ENCODE data around the gene HLF. TPM values are rescaled to one million over a fixed set of nuclear protein-coding genes. Genes with fewer than 3 reads are reported as not detected.

HLF gene
- total RNA-seq, 1 experiment from 2014 or later = 1.5 TPM

GRCh38 chr17:55296171-55296695, 31.5 kb downstream of the HLF start:
- no peak for DNase-seq (ENCODE audit: low read depth, low spot score)
- no peak overlapping the region for H3K4me3 ChIP-seq (replicated peaks in 1 of 2; ENCODE audit: low read depth in 1 of 2, low read length in 2 of 2)
- CTCF ChIA-PET = interaction anchor here (0.6 to 1.4 kb wide), 8 partner anchors 9 to 303 kb away, joined by 3 to 18 read pairs (median 3); no protein-coding TSS in a partner anchor
- no peaks in the 10 kb centered on the region for H3K9me3 ChIP-seq (ENCODE audit: control insufficient read depth in 1 of 2, insufficient read depth in 1 of 2, low read depth in 1 of 2, low read length in 2 of 2)
- no peaks in the 10 kb centered on the region for H4K20me1 ChIP-seq (ENCODE audit: insufficient read depth)
- intact Hi-C loops (cut with micrococcal nuclease) = loop anchor here (1.0 to 5.0 kb wide), 4 partner anchors 57 to 303 kb away; partner anchors contain the start of gene SMIM36
- RAD21 ChIA-PET (ENCODE audit: low non-redundant PET in 1 of 2, low total read pairs in 2 of 2, uncharacterized antibody in 2 of 2, unreplicated experiment in 2 of 2) = interaction anchor here in 1 of 2 experiments (0.6 to 1.0 kb wide), 2 partner anchors 217 to 218 kb away, joined by 3 to 4 read pairs; no protein-coding TSS in a partner anchor
- no peak for ATAC-seq
- no peak overlapping the region for H3K27ac ChIP-seq (ENCODE audit: low read depth, low read length)
- H3K27me3 ChIP-seq (ENCODE audit: insufficient read depth, low read length) = no peaks in the 10 kb centered on the region
- no peaks in the 10 kb centered on the region for H3K79me2 ChIP-seq (ENCODE audit: insufficient read depth, low read length)
- no peaks in the 10 kb centered on the region for H3K9me2 ChIP-seq (ENCODE audit: insufficient read depth)
- no peaks in the 10 kb centered on the region for H3K36me3 ChIP-seq (ENCODE audit: control insufficient read depth in 1 of 2, insufficient read depth in 2 of 2, low read length in 2 of 2)
- POLR2A ChIA-PET = no interaction called here
- H3K9ac ChIP-seq (ENCODE audit: low read length) = no peak overlapping the region
- no TSS peak for BruUV-seq (replicated peaks)
- H3K4me2 ChIP-seq (ENCODE audit: low read length) = no peak overlapping the region
- no peaks in the 10 kb centered on the region for H3K4me1 ChIP-seq (ENCODE audit: control insufficient read depth in 1 of 2, insufficient read depth in 2 of 2, low read length in 2 of 2)
- H2AFZ ChIP-seq (ENCODE audit: low read depth, low read length, poor library complexity, severe bottlenecking) = no peak overlapping the region
- TF ChIP-seq SRF (IDR thresholded peaks at IDR 0.05; ENCODE audit: low read depth) (peak; percentile 23; the same call in 1 of the 2 replicates), ELF1 (IDR thresholded peaks at IDR 0.05; ENCODE audit: borderline replicate concordance, low read depth) (no peak)

- Histone ChIP-seq H3K4me2 (ENCODE audit: low read length) (no peak overlapping the region), H3K4me3 (replicated peaks in 1 of 2; ENCODE audit: low read depth in 1 of 2, low read length in 2 of 2) (no peak overlapping the region), H3K9me3 (ENCODE audit: control insufficient read depth in 1 of 2, insufficient read depth in 1 of 2, low read depth in 1 of 2, low read length in 2 of 2) (no peaks in the 10 kb centered on the region), H4K20me1 (ENCODE audit: insufficient read depth) (no peaks in the 10 kb centered on the region), H3K9me2 (ENCODE audit: insufficient read depth) (no peaks in the 10 kb centered on the region), H2AFZ (ENCODE audit: low read depth, low read length, poor library complexity, severe bottlenecking) (no peak overlapping the region), H3K9ac (ENCODE audit: low read length) (no peak overlapping the region), H3K4me1 (ENCODE audit: control insufficient read depth in 1 of 2, insufficient read depth in 2 of 2, low read length in 2 of 2) (no peaks in the 10 kb centered on the region), H3K27me3 (ENCODE audit: insufficient read depth, low read length) (no peaks in the 10 kb centered on the region), H3K27ac (ENCODE audit: low read depth, low read length) (no peak overlapping the region), H3K79me2 (ENCODE audit: insufficient read depth, low read length) (no peaks in the 10 kb centered on the region), H3K36me3 (ENCODE audit: control insufficient read depth in 1 of 2, insufficient read depth in 2 of 2, low read length in 2 of 2) (no peaks in the 10 kb centered on the region)
- no peak for DNase-seq (ENCODE audit: low read depth, low spot score)
- ChIA-PET CTCF (interaction anchor here (0.6 to 1.4 kb wide), 6 partner anchors 10 to 304 kb away, joined by 3 to 18 read pairs (median 4); no protein-coding TSS in a partner anchor), POLR2A (no interaction called here), RAD21 (ENCODE audit: low non-redundant PET in 1 of 2, low total read pairs in 2 of 2, uncharacterized antibody in 2 of 2, unreplicated experiment in 2 of 2) (interaction anchor here in 1 of 2 experiments (0.6 to 1.0 kb wide), 3 partner anchors 59 to 218 kb away, joined by 3 to 4 read pairs (median 3); no protein-coding TSS in a partner anchor)
- TF ChIP-seq REST (IDR thresholded peaks at IDR 0.05; ENCODE audit: low read depth) = no peak
- TF ChIP-seq CTCF (IDR thresholded peaks at IDR 0.05 in 2 of 3, conservative IDR thresholded peaks at IDR 0.05 in 1 of 3; ENCODE audit: borderline replicate concordance in 1 of 3, insufficient read depth in 1 of 3, low read depth in 2 of 3, low read length in 2 of 3) = no peak
- no peak for TF ChIP-seq POLR2AphosphoS5 (IDR thresholded peaks at IDR 0.05; ENCODE audit: low read depth, low read length)
- no peak for TF ChIP-seq MAX (IDR thresholded peaks at IDR 0.05)
- no peak for TF ChIP-seq SP1 (IDR thresholded peaks at IDR 0.05; ENCODE audit: low read depth)
- no peak for TF ChIP-seq CBX3 (IDR thresholded peaks at IDR 0.05; ENCODE audit: low read depth)
- no peak for TF ChIP-seq RAD21 (IDR thresholded peaks at IDR 0.05; ENCODE audit: low read depth)
- TF ChIP-seq EZH2phosphoT487 (IDR thresholded peaks at IDR 0.05; ENCODE audit: borderline replicate concordance) = no peak
- TF ChIP-seq YY1 (IDR thresholded peaks at IDR 0.05; ENCODE audit: extremely low read depth, insufficient replicate concordance, low read depth, low read length) = no peak
- no peak for TF ChIP-seq POLR2A (IDR thresholded peaks at IDR 0.05; ENCODE audit: borderline replicate concordance, extremely low read depth, insufficient read depth, insufficient read length)
- TF ChIP-seq ZFX (IDR thresholded peaks at IDR 0.05) = no peak
- no peak for TF ChIP-seq SIN3A (IDR thresholded peaks at IDR 0.05; ENCODE audit: low read depth)
- no peak for TF ChIP-seq ATF3 (IDR thresholded peaks at IDR 0.05)
- intact Hi-C loops (cut with micrococcal nuclease) = loop anchor here (1.0 to 5.0 kb wide), 4 partner anchors 58 to 303 kb away; partner anchors contain the start of gene SMIM36
- BruUV-seq (replicated peaks) = no TSS peak
- no peak for ATAC-seq
Observed at GRCh38 chr17:55296699-55297098, 31.9 kb downstream of the HLF start.

Data from HCT116 (cell line).